Right lobe of liver (tissue), 6 donors: ENCODE results near the gene PPFIA3. TPM values are rescaled to one million over a fixed set of nuclear protein-coding genes. Genes with fewer than 3 reads are reported as not detected.
"Not testable (repeated sequence)": the region's sequence is repeated elsewhere in the genome, so short reads cannot be mapped to it uniquely, and the experiment has no call there.

Experiments used
- ATAC-seq, 4 donors: fragments of 200-7000 bp; cut with Tn5 transposase; one replicate each; pipeline ENCODE4 v1.9.1; 2020; ENCODE audit warnings: mild to moderate bottlenecking in 4 of 4, moderate library complexity in 4 of 4
- DNase-seq, 3 donors: peaks; one replicate each; pipeline ENCODE4 v3.0.0-alpha.2; 2020
- H3K27ac ChIP-seq, 3 donors: fragments of 200-600 bp; one replicate each; pipeline ENCODE4 v1.8.0; 2022
- H3K27me3 ChIP-seq, 2 donors: fragments of 200-600 bp; one replicate each; pipeline ENCODE4 v1.8.0; 2022
- H3K36me3 ChIP-seq, 4 donors: fragments of 200-600 bp; sonication (generic) in 1 of 4; one replicate each; pipeline versions ENCODE4 v1.5.1 to v1.8.0; 2017 to 2022; ENCODE audit warnings: control low read depth in 1 of 4
- H3K4me1 ChIP-seq, 4 donors: fragments of 200-600 bp; sonication (generic) in 1 of 4; one replicate each; pipeline versions ENCODE4 v1.5.1 to v1.8.0; 2017 to 2022; ENCODE audit warnings: control low read depth in 1 of 4
- H3K4me3 ChIP-seq, 3 donors: fragments of 200-600 bp; one replicate each; pipeline ENCODE4 v1.8.0; 2022
- H3K9me3 ChIP-seq, 4 donors: fragments of 200-600 bp; sonication (generic) in 1 of 4; one replicate each; pipeline versions ENCODE4 v1.5.1 to v1.8.0; 2017 to 2022; ENCODE audit warnings: control low read depth in 1 of 4
- POLR2A ChIP-seq: fragments of 450-650 bp; IDR thresholded peaks from one replicate; pipeline ENCODE4 v1.6.1; 2017; ENCODE audit warnings: antibody characterized with exemption, mild to moderate bottlenecking
- WGBS: methylation state at CpG from one replicate; pipeline ENCODE4 v1.1.6; 2018; ENCODE audit warnings: low coverage, low lambda C conversion rate; ENCODE audit not compliant: insufficient coverage; ENCODE audit errors: missing lambda C conversion rate; 5-methylcytosine and 5-hydroxymethylcytosine counted together
- intact Hi-C, 2 donors: fragments of 100-400 bp; cut with DNase I; formaldehyde crosslinking; loops; one replicate each; pipeline versions ENCODE4 v1.11.2 to v1.14.1; 2022
- total RNA-seq, 6 experiments: library from RNA; depleted of rRNA in 2 of 6; stranded (reverse); fragments of >200 nt in 2 of 6; fragmentation: NEBNext Ultra II Directional in 3 of 6; extraction: Animal tissue kit (Norgen Biotek cat#: 25700) in 3 of 6; gene quantifications; one replicate each; pipeline versions ENCODE4 v1.1.0 to v1.2.4, GENCODE V29; 2016 to 2023
- TF ChIP-seq, protein P1 (sequence below), 4 donors: fragments of 200-600 bp in 3 of 4; fragments of 450-650 bp in 1 of 4; IDR thresholded peaks; one replicate each; pipeline versions ENCODE4 v1.5.1 to v1.8.0; 2016 to 2022; ENCODE audit warnings: antibody characterized with exemption in 4 of 4, mild to moderate bottlenecking in 2 of 4
- donor health status: DM: no; HTN: yes; CAD: no.
- donor health status: DM: no; HTN: no; CAD: no.
- donor health status: DM: no; HTN: no; CAD: no.
- donor health status: DM: no; HTN: yes; CAD: no.
- donor health status: DM: no; HTN: yes; CAD: no.

PPFIA3 gene
- total RNA-seq, 6 experiments from 2014 or later = 1.8 to 6.6 (median 3.1) TPM

DNA sequence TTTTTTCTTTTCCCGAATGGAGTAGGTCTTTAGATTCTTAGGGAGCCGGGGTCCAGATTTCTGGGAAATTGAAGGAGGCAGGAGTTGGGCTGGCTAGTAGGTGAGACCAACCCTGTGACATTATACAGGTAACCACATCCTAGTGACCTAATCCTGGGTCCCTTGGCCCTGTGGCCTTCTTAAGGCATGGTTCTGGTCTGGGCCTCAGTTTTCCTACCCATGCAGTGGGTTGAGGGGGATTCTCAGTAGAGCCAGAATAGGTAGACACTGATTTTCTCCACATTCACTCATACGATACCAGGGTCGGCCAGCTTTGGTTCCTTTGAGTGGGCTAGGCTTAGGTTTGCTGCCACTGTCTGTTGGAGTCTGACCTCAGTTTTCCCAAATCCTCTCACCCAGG is 7.2 kb downstream of the PPFIA3 start:
- Histone ChIP-seq H3K4me3 (no peak overlapping the region), H3K9me3 (no peaks in the 10 kb centered on the region), H3K27me3 (no peaks in the 10 kb centered on the region), H3K36me3 (no peaks in the 10 kb centered on the region), H3K4me1 (peaks cover 0 to 4% (median 0%) of the 10 kb centered on the region in 4 donors), H3K27ac (no peak overlapping the region)
- TF ChIP-seq, protein P1, sequence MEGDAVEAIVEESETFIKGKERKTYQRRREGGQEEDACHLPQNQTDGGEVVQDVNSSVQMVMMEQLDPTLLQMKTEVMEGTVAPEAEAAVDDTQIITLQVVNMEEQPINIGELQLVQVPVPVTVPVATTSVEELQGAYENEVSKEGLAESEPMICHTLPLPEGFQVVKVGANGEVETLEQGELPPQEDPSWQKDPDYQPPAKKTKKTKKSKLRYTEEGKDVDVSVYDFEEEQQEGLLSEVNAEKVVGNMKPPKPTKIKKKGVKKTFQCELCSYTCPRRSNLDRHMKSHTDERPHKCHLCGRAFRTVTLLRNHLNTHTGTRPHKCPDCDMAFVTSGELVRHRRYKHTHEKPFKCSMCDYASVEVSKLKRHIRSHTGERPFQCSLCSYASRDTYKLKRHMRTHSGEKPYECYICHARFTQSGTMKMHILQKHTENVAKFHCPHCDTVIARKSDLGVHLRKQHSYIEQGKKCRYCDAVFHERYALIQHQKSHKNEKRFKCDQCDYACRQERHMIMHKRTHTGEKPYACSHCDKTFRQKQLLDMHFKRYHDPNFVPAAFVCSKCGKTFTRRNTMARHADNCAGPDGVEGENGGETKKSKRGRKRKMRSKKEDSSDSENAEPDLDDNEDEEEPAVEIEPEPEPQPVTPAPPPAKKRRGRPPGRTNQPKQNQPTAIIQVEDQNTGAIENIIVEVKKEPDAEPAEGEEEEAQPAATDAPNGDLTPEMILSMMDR (IDR thresholded peaks at IDR 0.05) = no peak
- no peak for TF ChIP-seq POLR2A
- WGBS = 72% methylated on average over 2 of the region's 4 CpGs
- intact Hi-C loops = no loop called here
- DNase-seq (no peak), ATAC-seq (no peak)

DNA sequence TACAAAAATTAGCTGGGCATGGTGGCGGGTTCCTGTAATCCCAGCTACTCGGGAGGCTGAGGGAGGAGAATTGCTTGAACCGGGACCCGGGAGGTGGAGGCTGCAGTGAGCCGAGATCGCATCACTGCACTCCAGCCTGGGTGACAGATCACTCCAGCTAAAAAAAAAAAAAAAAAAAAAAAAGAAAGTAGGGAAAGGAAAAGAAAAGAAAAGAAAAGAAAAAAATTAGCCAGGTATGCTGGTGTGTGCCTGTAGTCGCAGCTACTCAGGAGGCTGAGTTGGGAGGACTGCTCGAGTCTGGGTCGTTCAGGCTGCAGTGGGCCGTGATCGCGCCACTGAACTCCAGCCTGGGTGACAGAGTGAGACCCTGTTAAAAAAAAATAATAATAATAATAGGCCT is 7.9 kb downstream of the PPFIA3 start:
- H3K36me3 ChIP-seq, H3K27me3 ChIP-seq, H3K27ac ChIP-seq, H3K9me3 ChIP-seq, H3K4me1 ChIP-seq, DNase-seq, H3K4me3 ChIP-seq, intact Hi-C loops, ATAC-seq: not testable (repeated sequence)
- 85% methylated on average over 4 of the region's 12 CpGs for WGBS

DNA sequence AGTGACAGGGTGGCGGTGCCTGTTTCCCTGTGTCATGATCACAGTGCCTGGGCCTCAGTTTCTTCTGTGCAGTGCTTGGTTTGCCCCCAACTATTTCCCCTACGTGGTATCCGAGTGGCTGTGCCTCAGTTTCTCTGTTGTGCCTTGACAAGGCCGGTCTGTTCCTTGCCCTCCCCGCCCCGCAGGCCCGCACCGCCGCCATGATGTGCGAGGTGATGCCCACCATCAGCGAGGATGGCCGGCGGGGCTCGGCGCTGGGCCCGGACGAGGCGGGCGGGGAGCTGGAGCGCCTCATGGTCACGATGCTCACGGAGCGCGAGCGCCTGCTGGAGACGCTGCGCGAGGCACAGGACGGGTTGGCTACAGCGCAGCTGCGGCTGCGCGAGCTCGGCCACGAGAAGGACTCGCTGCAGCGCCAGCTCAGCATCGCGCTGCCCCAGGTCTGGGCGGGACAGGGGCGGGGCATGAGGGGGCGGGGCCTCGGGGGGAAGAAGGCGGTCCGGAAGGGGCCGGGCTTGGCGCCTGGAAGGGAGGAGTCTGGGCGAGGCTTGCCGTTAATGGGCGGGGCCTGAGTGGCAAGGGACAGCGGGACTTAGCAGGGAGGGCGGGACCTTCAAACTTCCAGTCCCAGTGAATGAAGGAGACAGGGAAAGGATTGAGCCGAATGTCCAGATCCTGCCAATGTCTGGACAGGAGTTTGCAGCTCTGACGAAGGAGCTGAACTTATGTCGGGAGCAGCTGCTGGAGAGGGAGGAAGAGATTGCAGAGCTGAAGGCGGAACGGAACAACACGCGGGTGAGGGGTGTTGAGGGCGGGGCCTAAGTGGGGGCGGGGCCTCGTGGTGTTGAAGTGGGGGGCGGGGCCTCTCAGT is 8.6 kb downstream of the PPFIA3 start:
- H3K9me3 ChIP-seq = no peaks in the 10 kb centered on the region
- H3K4me3 ChIP-seq = peak overlapping the region in 2 of 3 donors; percentile 11 to 31
- DNase-seq = peak; percentile 98 to 99 (median 98)
- TF ChIP-seq, protein P1 (IDR thresholded peaks at IDR 0.05) = peak in 1 of 4 donors; percentile 13
- no peak for TF ChIP-seq POLR2A
- no peaks in the 10 kb centered on the region for H3K27me3 ChIP-seq
- H3K27ac ChIP-seq = no peak overlapping the region
- peak; percentile 97 to 100 (median 99) for ATAC-seq
- 5% methylated on average over 22 of the region's 63 CpGs for whole genome bisulfite sequencing
- peaks cover 0 to 4% (median 0%) of the 10 kb centered on the region in 4 donors for H3K4me1 ChIP-seq
- intact Hi-C loops = no loop called here
- H3K36me3 ChIP-seq = no peaks in the 10 kb centered on the region

DNA sequence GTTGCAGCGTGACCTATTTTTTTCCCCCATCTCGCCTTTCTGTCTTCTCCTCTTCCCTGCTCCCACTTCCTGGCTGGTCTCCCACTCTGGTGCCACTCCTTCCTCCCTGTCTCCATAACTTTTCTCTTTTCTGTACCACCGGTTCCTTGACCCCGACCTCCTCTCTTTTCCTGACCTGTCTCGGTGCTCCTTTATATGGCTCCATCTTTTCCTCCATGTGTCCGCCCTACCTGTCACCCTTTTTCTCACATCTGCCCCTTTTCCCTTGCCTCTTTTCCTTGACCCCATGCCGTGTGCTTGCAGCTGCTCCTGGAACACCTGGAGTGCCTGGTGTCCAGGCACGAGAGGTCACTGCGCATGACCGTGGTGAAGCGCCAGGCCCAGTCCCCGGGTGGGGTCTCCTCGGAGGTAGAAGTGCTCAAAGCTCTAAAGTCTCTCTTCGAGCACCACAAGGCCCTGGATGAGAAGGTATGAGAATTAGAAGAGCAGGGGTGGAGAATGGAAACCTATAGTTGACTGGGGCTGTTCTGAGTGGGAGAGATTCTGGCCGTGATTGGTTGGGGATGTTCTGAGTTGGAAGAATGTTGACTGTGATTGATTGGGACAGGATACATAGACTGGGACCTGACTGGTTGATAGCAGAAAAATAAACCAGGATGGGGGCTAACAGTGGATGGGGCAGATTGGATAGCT is 9.3 kb downstream of the PPFIA3 start:
- 60% methylated on average over 15 of the region's 15 CpGs for WGBS
- intact Hi-C loops = no loop called here
- peaks cover 0 to 8% (median 0%) of the 10 kb centered on the region in 4 donors for H3K4me1 ChIP-seq
- no peaks in the 10 kb centered on the region for H3K36me3 ChIP-seq
- H3K4me3 ChIP-seq = peak overlapping the region in 1 of 3 donors; percentile 24
- TF ChIP-seq, protein P1 (IDR thresholded peaks at IDR 0.05) = no peak
- TF ChIP-seq POLR2A = no peak
- H3K27me3 ChIP-seq = no peaks in the 10 kb centered on the region
- no peak overlapping the region for H3K27ac ChIP-seq
- DNase-seq = no peak
- no peaks in the 10 kb centered on the region for H3K9me3 ChIP-seq
- ATAC-seq = no peak

DNA sequence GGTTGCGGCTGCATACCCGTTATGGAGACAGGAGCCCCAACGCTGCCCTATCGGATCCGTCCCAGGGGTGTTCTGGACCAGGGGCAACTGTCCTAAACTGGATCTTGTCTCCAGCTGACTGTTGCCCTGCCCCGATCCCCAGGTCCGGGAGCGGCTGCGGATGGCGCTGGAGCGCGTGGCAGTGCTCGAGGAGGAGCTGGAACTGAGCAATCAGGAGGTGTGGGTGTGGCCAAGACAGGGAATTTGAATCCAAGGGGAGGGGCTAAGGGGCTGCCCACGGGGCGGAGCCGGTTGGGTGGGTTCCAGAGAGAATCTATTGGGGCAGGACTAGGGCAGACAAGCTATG is 9.9 kb downstream of the PPFIA3 start:
- no peaks in the 10 kb centered on the region for H3K27me3 ChIP-seq
- H3K4me3 ChIP-seq = no peak overlapping the region
- 65% methylated on average over 15 of the region's 16 CpGs for WGBS
- peaks cover 0 to 10% (median 0%) of the 10 kb centered on the region in 4 donors for H3K4me1 ChIP-seq
- no peak for TF ChIP-seq POLR2A
- TF ChIP-seq, protein P1 (IDR thresholded peaks at IDR 0.05) = no peak
- H3K9me3 ChIP-seq = no peaks in the 10 kb centered on the region
- no peaks in the 10 kb centered on the region for H3K36me3 ChIP-seq
- H3K27ac ChIP-seq = no peak overlapping the region
- ATAC-seq (no peak), DNase-seq (no peak)
- intact Hi-C loops = no loop called here
